Kasumi-1 (cell line): ENCODE measurements around the gene TEX51.

Source experiments
- DNase-seq, 2 experiments: peaks; one replicate each; lab custom pipeline; 2025; lab: John Stamatoyannopoulos, UW

Gene TEX51

DNA sequence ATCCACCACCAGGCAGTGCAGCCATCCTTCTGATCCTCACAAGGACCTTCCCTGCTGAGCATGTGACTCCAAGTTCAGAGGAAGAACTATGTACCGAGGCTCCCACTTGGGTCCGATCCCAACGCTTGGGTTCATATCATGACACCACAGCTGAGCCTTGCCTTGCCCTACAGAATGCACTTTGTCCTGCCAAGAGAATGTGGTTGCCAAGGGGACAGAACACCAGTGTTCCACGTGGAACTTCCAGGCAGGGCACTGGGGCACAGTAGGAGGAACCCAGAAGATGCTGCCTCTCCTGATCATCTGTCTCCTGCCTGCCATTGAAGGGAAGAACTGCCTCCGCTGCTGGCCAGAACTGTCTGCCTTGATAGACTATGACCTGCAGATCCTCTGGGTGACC lies at the start of gene TEX51:
Gene TEX51 (plus strand): TSS at position 255 of the 400 bp plus-strand sequence. CDS start 29 bp downstream, at position 284.
- no peak for DNase-seq

DNA sequence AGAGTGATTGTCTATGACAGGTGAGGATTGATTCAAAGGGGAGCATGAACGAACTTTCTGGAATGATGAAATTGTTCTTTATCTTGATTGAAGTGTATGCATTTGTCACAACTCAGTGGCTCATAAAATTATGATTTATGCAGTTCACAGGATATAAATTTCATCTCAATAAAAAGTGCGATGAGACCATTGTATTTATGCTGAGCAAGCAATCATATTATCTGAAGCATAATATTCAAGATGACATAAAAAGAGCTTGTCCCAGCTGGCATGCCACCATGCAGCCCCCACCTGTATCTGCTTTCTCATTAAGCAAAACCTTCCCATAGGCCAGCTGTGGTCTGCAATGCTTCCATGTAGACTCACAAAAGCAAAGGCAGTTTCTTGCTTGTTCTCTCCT lies 49.6 kb upstream of the TEX51 start:
- no peak for DNase-seq

GRCh38 chr2:126849486-126849885 lies 49.2 kb upstream of the TEX51 start:
- DNase-seq: no peak

GRCh38 chr2:126849991-126850535 lies 48.6 kb upstream of the TEX51 start:
- no peak for DNase-seq

- DNase-seq: no peak
These were observed 47.8 kb upstream of the TEX51 start for GRCh38 chr2:126850940-126851339.

GRCh38 chr2:126851756-126852155 lies 46.9 kb upstream of the TEX51 start:
- no peak for DNase-seq

- no peak for DNase-seq
These were observed 46.3 kb upstream of the TEX51 start for GRCh38 chr2:126852361-126852760.

DNA sequence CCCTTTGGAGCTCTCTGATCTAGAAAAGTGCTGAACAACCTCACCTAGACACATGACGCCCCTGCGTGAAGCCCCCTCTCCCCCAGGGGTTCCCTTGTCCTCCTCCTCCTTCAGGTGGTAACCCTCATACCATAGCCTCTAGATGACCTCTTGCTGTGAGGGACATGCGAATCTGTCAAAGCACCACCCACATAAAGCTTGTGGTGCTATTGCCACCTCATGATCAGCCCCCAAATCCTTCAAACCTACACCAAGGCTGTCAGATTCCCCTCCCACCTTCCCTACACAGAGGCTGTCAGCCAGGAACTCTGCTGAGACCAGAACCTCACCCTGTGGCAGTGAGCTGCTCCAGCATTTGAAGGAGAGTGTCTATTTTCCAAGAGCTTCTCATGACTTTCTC lies 43.1 kb upstream of the TEX51 start:
- DNase-seq: no peak

- DNase-seq: no peak
These were observed 42.3 kb upstream of the TEX51 start for GRCh38 chr2:126856403-126856802.

- DNase-seq: no peak
These were observed 41.2 kb upstream of the TEX51 start for GRCh38 chr2:126857502-126857901.

- no peak for DNase-seq
These were observed 40.7 kb upstream of the TEX51 start for GRCh38 chr2:126858013-126858412.

GRCh38 chr2:126858436-126858835 lies 40.3 kb upstream of the TEX51 start:
- DNase-seq: no peak

DNA sequence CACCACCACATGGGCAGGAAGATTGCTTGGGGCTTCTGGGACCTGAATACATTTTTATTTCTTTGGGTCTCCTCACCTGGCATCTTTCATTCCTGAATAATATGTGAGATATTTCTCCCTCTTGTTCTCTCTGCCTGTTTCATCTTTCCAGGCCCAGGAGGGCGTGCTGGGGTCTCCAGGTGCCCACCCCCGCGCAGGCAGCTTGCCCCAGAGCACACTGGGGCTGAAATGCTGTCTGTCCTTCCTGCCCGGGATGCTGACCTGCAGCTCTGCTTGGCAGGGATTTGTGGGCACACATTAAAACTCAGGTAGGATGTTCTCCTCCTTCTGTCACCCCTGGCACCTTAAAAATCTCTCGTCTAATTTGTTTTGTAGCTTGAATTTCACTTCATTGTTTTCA lies 39.7 kb upstream of the TEX51 start:
- no peak for DNase-seq

DNA sequence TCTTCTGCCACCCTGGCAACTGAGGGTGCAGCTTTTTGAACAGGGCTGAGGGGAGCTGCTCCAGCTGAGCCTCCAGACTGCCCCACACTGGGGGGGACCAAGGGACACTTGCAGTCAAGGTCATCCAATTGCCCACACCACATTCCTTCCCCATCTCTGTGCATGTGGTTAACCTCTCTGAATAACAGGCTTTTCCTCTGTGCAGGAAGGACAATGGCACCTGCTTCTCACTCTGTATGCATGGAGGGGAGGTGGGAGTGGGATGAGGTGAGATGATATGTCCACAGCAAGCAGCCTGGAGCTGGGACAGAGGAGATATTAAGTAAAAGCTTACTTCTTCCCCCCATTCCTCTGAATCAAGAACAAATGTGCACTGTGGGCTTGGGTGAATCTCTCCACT lies 39.1 kb upstream of the TEX51 start:
- no peak for DNase-seq

DNA sequence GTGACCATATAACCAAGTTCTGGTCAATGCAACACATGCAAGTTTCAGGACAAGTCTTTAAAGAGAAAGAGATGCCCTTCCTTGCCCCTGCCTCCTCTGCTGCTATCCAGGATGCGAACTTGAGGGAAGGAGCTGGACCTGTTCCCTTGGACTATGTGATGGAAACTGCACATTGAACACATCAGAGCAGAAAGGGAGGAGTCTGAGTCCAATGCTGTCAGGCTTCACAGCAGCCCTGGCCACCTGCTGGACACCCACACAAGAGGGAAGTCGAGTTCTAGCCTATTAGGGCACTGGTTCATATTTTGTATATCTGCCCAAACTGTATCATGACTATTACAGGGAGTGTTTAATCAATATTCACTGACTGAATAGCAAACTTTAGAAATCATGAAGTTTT lies 38.3 kb upstream of the TEX51 start:
- no peak for DNase-seq

- no peak for DNase-seq
These were observed 36.0 kb upstream of the TEX51 start for GRCh38 chr2:126862730-126863129.

GRCh38 chr2:126863336-126864015 lies 35.2 kb upstream of the TEX51 start:
- DNase-seq: no peak

DNA sequence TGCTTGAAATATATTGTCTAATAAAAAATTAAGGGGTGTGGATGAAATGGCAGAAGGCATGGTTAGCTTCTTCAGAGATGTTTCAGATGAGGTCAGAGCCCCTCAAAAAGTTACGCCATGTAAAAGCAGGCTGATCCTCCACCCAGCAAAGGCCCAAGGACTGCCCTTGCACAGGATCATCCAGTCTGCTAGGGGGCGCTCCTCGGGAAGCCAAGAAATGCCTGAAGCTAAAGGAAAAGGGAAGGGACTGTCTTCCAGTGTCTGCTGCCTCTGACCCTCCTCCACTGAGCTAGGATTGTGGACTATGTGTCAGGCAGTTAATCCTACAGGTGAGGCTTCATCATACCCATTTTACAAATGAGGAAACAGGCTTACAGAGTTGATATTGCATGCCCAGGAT lies 33.8 kb upstream of the TEX51 start:
- DNase-seq: no peak

DNA sequence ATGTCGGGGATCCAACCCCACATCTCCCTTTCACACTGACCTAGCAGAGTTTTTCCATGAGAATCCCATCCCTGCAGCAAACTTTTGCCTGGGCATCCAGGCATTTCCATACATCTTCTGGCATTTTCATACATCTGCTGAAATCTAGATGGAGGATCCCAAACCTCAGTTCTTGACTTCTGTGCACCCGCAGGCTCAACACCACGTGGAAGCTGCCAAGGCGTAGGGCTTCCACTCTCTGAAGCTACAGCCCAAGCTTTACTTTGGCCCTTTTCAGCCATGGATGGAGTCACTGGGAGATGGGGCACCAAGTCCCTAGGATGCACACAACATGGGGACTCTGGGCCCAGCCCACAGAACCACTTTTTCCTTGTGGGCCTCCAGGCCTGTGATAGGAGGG lies 32.2 kb upstream of the TEX51 start:
- DNase-seq: no peak

DNA sequence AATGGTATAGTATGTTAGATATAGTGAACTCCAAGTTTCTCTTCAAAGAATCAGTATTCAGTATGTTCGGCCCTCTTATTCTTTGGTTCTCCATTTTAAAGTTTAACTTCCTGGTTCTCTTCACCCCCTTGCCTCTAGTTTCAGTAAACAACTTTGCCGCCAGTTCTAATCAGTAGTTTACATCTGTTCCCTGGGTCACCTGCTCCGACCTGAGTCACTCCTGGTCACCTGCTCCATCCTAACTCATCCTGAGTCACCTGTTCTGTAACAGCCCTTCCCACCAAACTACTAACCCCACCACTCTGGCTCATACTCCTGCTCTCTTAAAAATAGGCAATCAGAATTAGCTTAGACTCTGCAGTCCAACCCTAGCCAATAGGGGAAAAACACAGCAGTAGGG lies 23.7 kb upstream of the TEX51 start:
- no peak for DNase-seq

- no peak for DNase-seq
These were observed 22.1 kb upstream of the TEX51 start for GRCh38 chr2:126876631-126877030.

DNA sequence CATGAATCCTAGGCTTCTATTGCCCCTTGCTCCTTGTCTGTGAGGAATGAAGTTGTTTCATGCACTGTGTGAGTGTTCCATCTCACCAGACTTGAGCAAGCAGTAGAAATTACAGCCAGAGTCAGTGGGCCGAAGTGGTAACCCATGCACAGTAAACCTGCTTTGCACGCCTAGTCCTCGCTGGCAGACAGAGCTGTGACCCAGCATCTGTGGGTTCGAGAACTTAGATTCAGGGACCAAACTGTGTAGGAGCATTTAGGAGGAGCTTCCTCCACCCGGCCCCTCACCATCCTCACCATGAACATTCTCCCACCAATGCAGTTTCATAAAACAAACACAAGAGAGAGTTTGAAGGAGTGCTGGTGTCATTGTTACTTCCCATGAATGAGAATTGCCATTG lies 21.6 kb upstream of the TEX51 start:
- no peak for DNase-seq

DNA sequence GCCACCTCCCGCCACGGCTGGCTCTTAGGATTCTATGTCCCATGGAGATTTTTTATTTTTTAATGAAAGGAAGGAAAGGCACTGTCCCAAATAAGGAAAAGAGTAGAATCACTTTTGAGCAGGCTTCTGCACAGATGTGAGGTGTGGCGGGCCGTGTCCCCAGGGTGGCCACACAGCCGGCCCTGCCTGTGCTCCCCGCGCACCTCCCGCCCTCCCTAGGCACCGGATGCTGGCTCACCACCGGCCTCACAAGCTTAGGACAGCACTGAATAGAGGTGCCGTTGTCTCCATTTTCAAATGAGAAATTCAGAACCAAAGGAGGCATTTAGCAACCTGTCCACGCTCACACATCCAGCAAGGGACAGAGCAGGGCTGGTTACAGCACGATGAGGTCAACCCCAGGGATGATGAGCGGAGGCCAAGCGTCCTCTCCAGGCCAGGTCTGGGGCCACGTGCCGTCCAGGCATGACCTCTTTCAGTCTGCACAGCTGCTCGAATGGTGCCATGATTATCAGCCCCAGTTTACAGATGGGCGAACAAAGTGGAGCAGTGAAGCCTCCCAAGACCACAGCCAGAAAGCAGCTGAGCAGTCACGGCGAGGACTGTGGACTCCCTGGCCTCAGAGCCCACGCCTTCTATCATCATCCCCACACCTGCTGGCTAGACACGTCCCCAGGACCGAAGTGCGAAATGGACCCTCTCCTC lies 20.7 kb upstream of the TEX51 start:
- no peak for DNase-seq

DNA sequence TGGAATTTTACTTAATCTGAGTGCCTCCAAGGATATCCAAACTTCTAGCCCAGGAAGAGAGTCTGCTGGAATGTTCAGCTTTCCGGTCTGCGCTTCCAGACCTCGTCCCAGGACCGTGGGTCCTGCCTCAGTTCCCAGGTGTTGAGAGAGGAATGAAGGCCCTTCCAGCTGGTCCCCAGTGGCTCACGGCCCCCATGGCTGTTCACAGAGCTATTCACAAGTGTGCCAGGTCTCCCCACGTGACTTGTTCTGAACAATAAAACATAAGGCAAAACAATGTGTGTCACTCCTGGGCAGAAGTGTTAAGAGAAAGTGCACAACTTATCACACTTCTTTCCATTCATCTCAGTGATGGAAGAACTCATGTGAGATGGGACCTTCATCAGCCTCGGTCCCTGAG lies 20.1 kb upstream of the TEX51 start:
- no peak for DNase-seq
